Activated B cell treated with CpG ODN at 0.5 μM for 24 hours (primary cell): ENCODE data around the gene CDNF. TPM values are rescaled to one million over a fixed set of nuclear protein-coding genes. Genes with fewer than 3 reads are reported as not detected.

Source experiments
- ATAC-seq: fragments of 200-7000 bp; cut with Tn5 transposase; one replicate; pipeline ENCODE4 v1.10.0; 2021; ENCODE audit warnings: low read depth, mild to moderate bottlenecking, moderate library complexity
- CTCF ChIA-PET: fragments of 350-600 bp; sonication (Branson Sonifier 250); formaldehyde crosslinking; loops from one replicate; lab custom pipeline; 2021; ENCODE audit warnings: antibody characterized with exemption; lab: Charles Lee
- POLR2A ChIA-PET: fragments of 350-600 bp; sonication (Branson Sonifier 250); formaldehyde crosslinking; loops from one replicate; lab custom pipeline; 2021; ENCODE audit warnings: antibody characterized with exemption; lab: Charles Lee
- DNase-seq: peaks from one replicate; pipeline ENCODE4 v3.0.0; 2022
- H3K27ac Mint-ChIP-seq: one replicate; pipeline ENCODE4 v1.8.0; 2020; ENCODE audit warnings: mixed read lengths
- H3K27me3 Mint-ChIP-seq: one replicate; pipeline ENCODE4 v1.8.0; 2021; ENCODE audit warnings: mixed read lengths
- H3K36me3 Mint-ChIP-seq: one replicate; pipeline ENCODE4 v1.8.0; 2021; ENCODE audit warnings: low read depth, mixed read lengths
- H3K4me1 Mint-ChIP-seq: one replicate; pipeline ENCODE4 v1.8.0; 2021; ENCODE audit warnings: mixed read lengths
- H3K4me3 Mint-ChIP-seq: one replicate; pipeline ENCODE4 v1.8.0; 2020; ENCODE audit warnings: mild to moderate bottlenecking, mixed read lengths
- H3K9me3 Mint-ChIP-seq: one replicate; pipeline ENCODE4 v1.8.0; 2020; ENCODE audit warnings: mixed read lengths
- CTCF ChIP-seq: fragments of 200-600 bp; IDR thresholded peaks from one replicate; pipeline ENCODE4 v1.8.0; 2022; ENCODE audit warnings: antibody characterized with exemption, mild to moderate bottlenecking
- intact Hi-C: fragments of 100-400 bp; cut with micrococcal nuclease; formaldehyde crosslinking; loops from one replicate; pipeline ENCODE4 v1.15.1; 2024
- total RNA-seq: library from RNA; stranded (reverse); gene quantifications from 2 replicates; pipeline ENCODE4 v1.2.3, GENCODE V29; 2022

The CDNF gene
- total RNA-seq, 1 donor from 2014 or later: 0.98 TPM

- H3K4me1 Mint-ChIP-seq: peaks cover 10% of the 10 kb centered on the region
- no peaks in the 10 kb centered on the region for H3K27me3 Mint-ChIP-seq
- peak overlapping the region; percentile 41 for H3K27ac Mint-ChIP-seq
- no peak overlapping the region for H3K4me3 Mint-ChIP-seq
- intact Hi-C loops: no loop called here
- no peaks in the 10 kb centered on the region for H3K9me3 Mint-ChIP-seq
- ATAC-seq (no peak), DNase-seq (no peak)
- H3K36me3 Mint-ChIP-seq: no peaks in the 10 kb centered on the region
- ChIA-PET CTCF (no interaction called here), POLR2A (no interaction called here)
- no peak for TF ChIP-seq CTCF
Measured at GRCh38 chr10:14782691-14783363, 55.0 kb downstream of the CDNF start.

DNA sequence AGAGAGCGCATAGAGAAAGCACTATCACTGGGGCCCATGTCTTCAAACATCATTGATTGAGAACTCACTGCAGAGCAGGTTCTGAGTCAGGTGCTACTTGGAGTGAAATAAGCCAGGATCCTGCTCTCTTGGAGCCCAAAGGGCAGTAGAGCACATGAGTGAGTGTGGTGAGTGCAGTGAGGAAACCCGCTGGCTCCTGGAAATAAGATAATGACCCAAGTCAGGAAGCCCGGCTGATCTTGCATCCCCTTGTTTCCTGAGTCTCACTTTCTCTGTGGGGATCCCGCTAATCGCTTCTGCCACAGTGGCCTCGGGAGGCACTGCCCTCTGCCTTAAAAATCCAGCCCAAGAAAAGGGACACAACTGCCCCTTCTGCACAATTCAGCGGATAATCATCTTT lies 56.1 kb downstream of the CDNF start:
- no peaks in the 10 kb centered on the region for H3K9me3 Mint-ChIP-seq
- no peaks in the 10 kb centered on the region for H3K36me3 Mint-ChIP-seq
- no peak overlapping the region for H3K4me3 Mint-ChIP-seq
- no peaks in the 10 kb centered on the region for H3K27me3 Mint-ChIP-seq
- CTCF ChIA-PET: no interaction called here
- no peak overlapping the region for H3K27ac Mint-ChIP-seq
- intact Hi-C loops: no loop called here
- peaks cover 10% of the 10 kb centered on the region for H3K4me1 Mint-ChIP-seq
- DNase-seq (no peak), ATAC-seq (no peak)
- POLR2A ChIA-PET: interaction anchor here (0.5 kb wide), 1 partner anchor 187 kb away, joined by 7 read pairs; no protein-coding TSS in a partner anchor
- TF ChIP-seq CTCF: no peak

DNA sequence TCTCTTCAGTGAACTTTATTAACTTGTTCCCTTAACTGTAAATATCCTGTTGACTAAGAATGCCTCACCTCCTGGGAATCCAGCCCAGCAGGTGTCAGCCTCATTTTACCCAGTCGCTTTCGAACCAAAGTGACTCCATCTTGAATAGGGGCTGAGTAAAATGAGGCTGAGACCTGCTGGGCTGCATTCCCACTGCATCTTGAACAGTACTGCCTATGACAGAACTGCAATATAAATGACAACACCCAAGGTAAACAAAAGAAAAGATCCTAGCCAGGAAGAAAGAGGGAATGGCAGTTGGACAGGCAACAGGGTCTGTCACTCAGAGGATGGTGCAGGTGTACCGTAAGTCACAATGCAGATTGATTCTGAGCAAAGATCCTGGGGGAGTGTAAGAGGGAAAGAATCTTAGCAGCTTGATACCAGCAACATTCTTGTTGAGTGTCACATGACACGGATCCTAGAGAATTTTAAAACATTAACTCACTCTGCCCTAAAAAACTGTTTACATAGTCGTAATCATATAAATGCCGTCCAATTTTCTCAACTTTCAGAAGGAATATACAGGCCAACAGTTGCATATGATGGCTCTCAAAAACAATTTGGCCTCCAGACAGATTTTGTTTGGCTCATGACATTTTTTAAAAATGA lies 58.7 kb downstream of the CDNF start:
- intact Hi-C loops: no loop called here
- no peak overlapping the region for H3K4me3 Mint-ChIP-seq
- no peak overlapping the region for H3K27ac Mint-ChIP-seq
- ATAC-seq (no peak), DNase-seq (no peak)
- no peaks in the 10 kb centered on the region for H3K36me3 Mint-ChIP-seq
- no peak for TF ChIP-seq CTCF
- H3K27me3 Mint-ChIP-seq: no peaks in the 10 kb centered on the region
- ChIA-PET POLR2A (interaction anchor here (0.6 kb wide), 1 partner anchor 22 kb away, joined by 3 read pairs; no protein-coding TSS in a partner anchor), CTCF (no interaction called here)
- H3K4me1 Mint-ChIP-seq: peaks cover 10% of the 10 kb centered on the region
- no peaks in the 10 kb centered on the region for H3K9me3 Mint-ChIP-seq

- Mint-ChIP-seq H3K27me3 (no peaks in the 10 kb centered on the region), H3K9me3 (no peaks in the 10 kb centered on the region), H3K27ac (no peak overlapping the region), H3K36me3 (no peaks in the 10 kb centered on the region), H3K4me1 (no peaks in the 10 kb centered on the region), H3K4me3 (no peak overlapping the region)
- ATAC-seq (no peak), DNase-seq (no peak)
- ChIA-PET POLR2A (no interaction called here), CTCF (no interaction called here)
- TF ChIP-seq CTCF: no peak
- intact Hi-C loops: no loop called here
Measured at GRCh38 chr10:14776546-14776945, 61.3 kb downstream of the CDNF start.

DNA sequence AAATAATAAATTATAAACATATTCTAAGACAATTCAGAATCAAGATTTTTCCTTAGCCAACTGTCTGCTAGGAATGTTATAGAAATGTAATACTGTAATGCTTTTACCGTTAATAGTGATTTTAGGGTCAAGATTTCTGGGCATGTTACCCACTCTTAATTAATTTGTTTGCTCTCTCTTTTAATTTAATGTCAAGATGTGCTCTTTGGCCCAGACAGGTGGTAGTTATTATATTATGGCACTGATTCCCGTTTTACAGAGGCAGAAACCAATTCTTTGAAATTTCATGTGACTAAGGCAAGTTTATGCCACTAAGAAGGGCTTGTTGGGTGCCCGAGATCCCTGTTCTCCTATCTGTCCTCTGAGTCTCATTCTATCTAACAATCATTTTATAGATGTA lies 62.2 kb downstream of the CDNF start:
- no peak for ATAC-seq
- H3K4me3 Mint-ChIP-seq: no peak overlapping the region
- POLR2A ChIA-PET: no interaction called here
- no peaks in the 10 kb centered on the region for H3K27me3 Mint-ChIP-seq
- H3K4me1 Mint-ChIP-seq: no peaks in the 10 kb centered on the region
- no peak for TF ChIP-seq CTCF
- H3K9me3 Mint-ChIP-seq: no peaks in the 10 kb centered on the region
- intact Hi-C loops: no loop called here
- H3K27ac Mint-ChIP-seq: no peak overlapping the region
- CTCF ChIA-PET: no interaction called here
- DNase-seq: no peak
- no peaks in the 10 kb centered on the region for H3K36me3 Mint-ChIP-seq
